DND-41 (cell line): ENCODE measurements around the gene TMEM39B.

Experiments used
- CTCF ChIP-seq: IDR thresholded peaks from 2 replicates; pipeline ENCODE4 v1.5.1; 2012; ENCODE audit warnings: borderline replicate concordance, low read length, moderate library complexity, mild to moderate bottlenecking; ENCODE audit not compliant: poor library complexity, severe bottlenecking; ENCODE audit errors: extremely low read depth
- EZH2 ChIP-seq: IDR thresholded peaks from 3 replicates; pipeline ENCODE4 v1.6.1; 2012; ENCODE audit warnings: borderline replicate concordance, low read depth, mild to moderate bottlenecking, moderate library complexity, low read length, inconsistent platforms; ENCODE audit not compliant: severe bottlenecking

- TF ChIP-seq CTCF = no peak
- no peak for TF ChIP-seq EZH2
Observed at GRCh38 chr1:32032275-32032615, 40.5 kb upstream of the TMEM39B start.
